Liver (tissue), 9 donors: ENCODE results near the gene CMTM6. TPM values are rescaled to one million over a fixed set of nuclear protein-coding genes. Genes with fewer than 3 reads are reported as not detected.

Source experiments
- DNase-seq: peaks from one replicate; pipeline ENCODE4 v3.0.0-alpha.2; 2017; ENCODE audit warnings: low spot score
- H3K27ac ChIP-seq, 2 donors: one replicate each; pipeline ENCODE4 v1.7.0; 2013; ENCODE audit warnings: inconsistent platforms in 2 of 2, low read length in 2 of 2, control low read depth in 1 of 2, low read depth in 1 of 2, mild to moderate bottlenecking in 1 of 2
- H3K27me3 ChIP-seq, 4 donors: one replicate each; pipeline versions ENCODE4 v1.6.1 to v1.7.0; 2013; ENCODE audit warnings: low read length in 3 of 4, inconsistent platforms in 1 of 4, mild to moderate bottlenecking in 1 of 4, moderate library complexity in 1 of 4; ENCODE audit not compliant: control insufficient read depth in 4 of 4, insufficient read depth in 4 of 4
- H3K36me3 ChIP-seq, 4 donors: one replicate each; pipeline versions ENCODE4 v1.6.1 to v1.7.0; 2013; ENCODE audit warnings: low read length in 3 of 4, mild to moderate bottlenecking in 3 of 4, low read depth in 1 of 4, moderate library complexity in 1 of 4; ENCODE audit not compliant: control insufficient read depth in 4 of 4, insufficient read depth in 3 of 4
- H3K4me1 ChIP-seq, 4 donors: one replicate each; pipeline versions ENCODE4 v1.6.1 to v1.7.0; 2013; ENCODE audit warnings: low read length in 3 of 4, mild to moderate bottlenecking in 3 of 4, moderate library complexity in 1 of 4; ENCODE audit not compliant: control insufficient read depth in 4 of 4, insufficient read depth in 4 of 4
- H3K4me3 ChIP-seq, 3 donors: one replicate each; pipeline versions ENCODE4 v1.6.1 to v1.7.0; 2013; ENCODE audit warnings: low read length in 3 of 3, control low read depth in 1 of 3, low read depth in 1 of 3, mild to moderate bottlenecking in 1 of 3
- H3K9ac ChIP-seq, 2 donors: one replicate each; pipeline ENCODE4 v1.7.0; 2013; ENCODE audit warnings: low read length in 2 of 2, mild to moderate bottlenecking in 2 of 2, moderate library complexity in 2 of 2, control low read depth in 1 of 2, low read depth in 1 of 2
- H3K9me3 ChIP-seq, 4 donors: one replicate each; pipeline versions ENCODE4 v1.6.1 to v1.7.0; 2013; ENCODE audit warnings: low read length in 3 of 4; ENCODE audit not compliant: control insufficient read depth in 4 of 4
- EGR1 ChIP-seq, 2 donors: IDR thresholded peaks; 2 replicates each; pipeline ENCODE4 v1.6.1; 2016 to 2018; ENCODE audit warnings: antibody characterized with exemption in 2 of 2, low read depth in 2 of 2
- FOXA1 ChIP-seq: IDR thresholded peaks from 2 replicates; pipeline ENCODE4 v1.6.1; 2016; ENCODE audit warnings: antibody characterized with exemption
- FOXA2 ChIP-seq: IDR thresholded peaks from 2 replicates; pipeline ENCODE4 v1.6.1; 2016; ENCODE audit warnings: antibody characterized with exemption
- GABPA ChIP-seq, 2 donors: IDR thresholded peaks in 1 of 2; conservative IDR thresholded peaks in 1 of 2; 2 replicates each; pipeline ENCODE4 v1.6.1; 2016; ENCODE audit warnings: antibody characterized with exemption in 2 of 2, mild to moderate bottlenecking in 1 of 2, moderate library complexity in 1 of 2
- HNF4A ChIP-seq, 2 donors: conservative IDR thresholded peaks; 2 replicates each; pipeline ENCODE4 v1.6.1; 2016; ENCODE audit warnings: antibody characterized with exemption in 2 of 2, mild to moderate bottlenecking in 2 of 2
- JUND ChIP-seq, 2 donors: IDR thresholded peaks; 2 replicates each; pipeline ENCODE4 v1.6.1; 2016; ENCODE audit warnings: antibody characterized with exemption in 2 of 2
- RAD21 ChIP-seq, 2 donors: IDR thresholded peaks; 2 replicates each; pipeline ENCODE4 v1.6.1; 2016; ENCODE audit warnings: antibody characterized with exemption in 2 of 2, mild to moderate bottlenecking in 2 of 2
- RXRA ChIP-seq, 2 donors: IDR thresholded peaks; 2 replicates each; pipeline ENCODE4 v1.6.1; 2017 to 2018; ENCODE audit warnings: antibody characterized with exemption in 2 of 2, mild to moderate bottlenecking in 1 of 2
- SP1 ChIP-seq: IDR thresholded peaks from 2 replicates; pipeline ENCODE4 v1.6.1; 2018; ENCODE audit warnings: antibody characterized with exemption, mild to moderate bottlenecking
- TAF1 ChIP-seq: conservative IDR thresholded peaks from 2 replicates; pipeline ENCODE4 v1.6.1; 2016; ENCODE audit warnings: antibody characterized with exemption, mild to moderate bottlenecking
- YY1 ChIP-seq: IDR thresholded peaks from 2 replicates; pipeline ENCODE4 v1.6.1; 2016; ENCODE audit warnings: antibody characterized with exemption, mild to moderate bottlenecking
- WGBS: extraction: QIAGEN DNeasy Blood & Tissue Kit; methylation state at CpG from one replicate; pipeline ENCODE4 v1.1.7; 2013; 5-methylcytosine and 5-hydroxymethylcytosine counted together
- polyA plus RNA-seq, 2 donors: library from polyadenylated mRNA; stranded (reverse) in 1 of 2; unstranded in 1 of 2; fragments of 200-250 nt in 1 of 2; fragments of >200 nt in 1 of 2; fragmentation: Nextera tagmentation in 1 of 2; extraction: Ambion mirVana in 1 of 2; gene quantifications; one replicate each; pipeline versions ENCODE4 v1.2.1 to v1.2.3, GENCODE V29; 2013 to 2015
- total RNA-seq, 2 donors: library from RNA; depleted of rRNA; stranded (reverse); fragments of >200 nt; gene quantifications; one replicate each; pipeline ENCODE4 v1.2.3, GENCODE V29; 2014
- TF ChIP-seq, protein P1 (sequence below): fragments of 150-350 bp; IDR thresholded peaks from 2 replicates; pipeline ENCODE4 v1.5.1; 2017; ENCODE audit warnings: improper control_type of control experiment, low read depth, low read length; ENCODE audit not compliant: missing input control
- TF ChIP-seq, protein P2 (sequence below): IDR thresholded peaks from 2 replicates; pipeline ENCODE4 v1.6.1; 2016; ENCODE audit warnings: antibody characterized with exemption
- TF ChIP-seq, protein P3 (sequence below): IDR thresholded peaks from 2 replicates; pipeline ENCODE4 v1.6.1; 2016; ENCODE audit warnings: antibody characterized with exemption
- TF ChIP-seq, protein P4 (sequence below): IDR thresholded peaks from 2 replicates; pipeline ENCODE4 v1.6.1; 2016; ENCODE audit warnings: antibody characterized with exemption
- donor health status: healthy.
- donor health status: healthy.
- donor health status: healthy.
- donor health status: healthy.
- donor health status: healthy.

CMTM6 gene
- total and polyA plus RNA-seq, 4 donors: 45.7 to 77.9 (median 51.8) TPM

DNA sequence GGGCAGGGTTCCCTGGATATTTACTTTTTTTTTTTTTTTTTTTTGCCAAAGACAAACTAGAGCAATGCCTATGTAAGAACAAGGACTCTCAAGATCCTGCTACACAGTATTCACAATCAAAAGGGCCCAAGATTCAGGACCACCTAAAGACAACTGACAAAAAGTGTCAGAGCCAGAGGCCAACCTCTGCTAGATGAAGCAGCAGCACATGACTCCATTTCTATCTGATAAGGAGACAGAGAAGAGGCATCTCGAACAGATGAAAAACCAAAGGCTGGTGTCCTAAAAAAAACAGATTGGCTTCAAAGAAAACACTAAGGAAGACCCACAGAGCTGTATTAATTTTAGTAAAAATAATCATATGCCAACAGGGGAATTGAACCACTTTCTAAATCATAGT is 20.0 kb downstream of the CMTM6 start:
- H3K4me1 ChIP-seq: no peaks in the 10 kb centered on the region

DNA sequence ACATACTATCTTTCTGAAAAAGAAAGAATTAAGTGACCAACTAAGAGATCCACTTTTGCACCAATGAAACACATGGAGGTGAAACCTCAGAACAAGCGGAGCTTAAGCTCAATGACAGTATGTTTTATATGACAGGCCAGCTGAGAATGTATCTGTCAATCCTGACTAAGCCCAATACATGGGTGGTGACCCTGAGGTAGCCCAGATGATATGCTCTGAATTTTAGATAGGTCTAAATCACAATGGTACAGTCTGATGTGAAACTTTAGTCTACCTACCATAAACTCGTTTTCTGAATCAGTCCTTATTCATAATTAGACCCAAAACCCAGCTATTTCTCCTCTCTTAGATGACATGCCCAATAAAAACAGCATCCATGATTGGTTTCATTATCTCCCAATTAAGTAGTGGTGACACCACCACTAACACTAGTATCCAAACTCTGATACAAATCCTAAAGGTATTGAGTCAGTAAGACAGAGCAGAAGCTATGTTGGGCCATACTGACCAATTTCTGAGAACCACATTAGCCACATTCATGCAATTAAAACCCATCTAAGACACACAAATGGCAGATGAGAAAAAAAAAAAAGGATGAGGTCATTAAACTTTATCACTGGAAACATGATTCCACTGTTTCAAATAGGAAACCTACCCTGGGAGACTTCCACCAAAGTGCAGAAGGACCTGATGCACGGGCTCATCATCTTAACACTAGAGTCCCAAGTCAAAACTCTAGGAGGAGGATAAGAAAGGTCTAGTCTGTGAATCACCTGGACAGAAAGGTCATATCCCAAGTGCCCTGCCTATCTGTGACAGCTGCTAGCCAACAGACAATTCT is 20.6 kb downstream of the CMTM6 start:
- H3K4me1 ChIP-seq: no peaks in the 10 kb centered on the region
- H3K4me3 ChIP-seq: no peak overlapping the region
- H3K9me3 ChIP-seq: no peaks in the 10 kb centered on the region
- no peak for DNase-seq
- no peak overlapping the region for H3K9ac ChIP-seq
- H3K36me3 ChIP-seq: peaks cover 10 to 27% (median 20%) of the 10 kb centered on the region in 4 donors
- H3K27me3 ChIP-seq: no peaks in the 10 kb centered on the region
- TF ChIP-seq EGR1 (IDR thresholded peaks at IDR 0.05; ENCODE audit: low read depth in 2 of 2) (no peak), FOXA2 (no peak), FOXA1 (no peak)
- whole genome bisulfite sequencing: 97% methylated on average over 3 of the region's 3 CpGs
- H3K27ac ChIP-seq: no peak overlapping the region

More for the DNA sequence above, 20.0 kb downstream of the CMTM6 start:
- no peak overlapping the region for H3K9ac ChIP-seq
- no peak overlapping the region for H3K27ac ChIP-seq
- H3K27me3 ChIP-seq: no peaks in the 10 kb centered on the region
- no peaks in the 10 kb centered on the region for H3K9me3 ChIP-seq
- 96% methylated on average over 1 of the region's 1 CpG for WGBS
- DNase-seq: no peak
- H3K36me3 ChIP-seq: peaks cover 10 to 33% (median 23%) of the 10 kb centered on the region in 4 donors
- H3K4me3 ChIP-seq: no peak overlapping the region
- no peak for TF ChIP-seq GABPA (IDR thresholded peaks at IDR 0.05 in 1 of 2, conservative IDR thresholded peaks at IDR 0.05 in 1 of 2)
- TF ChIP-seq, protein P1, sequence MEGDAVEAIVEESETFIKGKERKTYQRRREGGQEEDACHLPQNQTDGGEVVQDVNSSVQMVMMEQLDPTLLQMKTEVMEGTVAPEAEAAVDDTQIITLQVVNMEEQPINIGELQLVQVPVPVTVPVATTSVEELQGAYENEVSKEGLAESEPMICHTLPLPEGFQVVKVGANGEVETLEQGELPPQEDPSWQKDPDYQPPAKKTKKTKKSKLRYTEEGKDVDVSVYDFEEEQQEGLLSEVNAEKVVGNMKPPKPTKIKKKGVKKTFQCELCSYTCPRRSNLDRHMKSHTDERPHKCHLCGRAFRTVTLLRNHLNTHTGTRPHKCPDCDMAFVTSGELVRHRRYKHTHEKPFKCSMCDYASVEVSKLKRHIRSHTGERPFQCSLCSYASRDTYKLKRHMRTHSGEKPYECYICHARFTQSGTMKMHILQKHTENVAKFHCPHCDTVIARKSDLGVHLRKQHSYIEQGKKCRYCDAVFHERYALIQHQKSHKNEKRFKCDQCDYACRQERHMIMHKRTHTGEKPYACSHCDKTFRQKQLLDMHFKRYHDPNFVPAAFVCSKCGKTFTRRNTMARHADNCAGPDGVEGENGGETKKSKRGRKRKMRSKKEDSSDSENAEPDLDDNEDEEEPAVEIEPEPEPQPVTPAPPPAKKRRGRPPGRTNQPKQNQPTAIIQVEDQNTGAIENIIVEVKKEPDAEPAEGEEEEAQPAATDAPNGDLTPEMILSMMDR: no peak
- TF ChIP-seq, protein P2, sequence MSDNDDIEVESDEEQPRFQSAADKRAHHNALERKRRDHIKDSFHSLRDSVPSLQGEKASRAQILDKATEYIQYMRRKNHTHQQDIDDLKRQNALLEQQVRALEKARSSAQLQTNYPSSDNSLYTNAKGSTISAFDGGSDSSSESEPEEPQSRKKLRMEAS: no peak
- no peak for TF ChIP-seq SP1
- TF ChIP-seq RXRA (IDR thresholded peaks at IDR 0.05): no peak
- no peak for TF ChIP-seq EGR1 (IDR thresholded peaks at IDR 0.05; ENCODE audit: low read depth in 2 of 2)
- TF ChIP-seq FOXA1: no peak
- TF ChIP-seq YY1: no peak
- no peak for TF ChIP-seq FOXA2
- TF ChIP-seq RAD21 (IDR thresholded peaks at IDR 0.05): no peak
- no peak for TF ChIP-seq HNF4A (conservative IDR thresholded peaks at IDR 0.05)
- TF ChIP-seq JUND (IDR thresholded peaks at IDR 0.05): no peak

DNA sequence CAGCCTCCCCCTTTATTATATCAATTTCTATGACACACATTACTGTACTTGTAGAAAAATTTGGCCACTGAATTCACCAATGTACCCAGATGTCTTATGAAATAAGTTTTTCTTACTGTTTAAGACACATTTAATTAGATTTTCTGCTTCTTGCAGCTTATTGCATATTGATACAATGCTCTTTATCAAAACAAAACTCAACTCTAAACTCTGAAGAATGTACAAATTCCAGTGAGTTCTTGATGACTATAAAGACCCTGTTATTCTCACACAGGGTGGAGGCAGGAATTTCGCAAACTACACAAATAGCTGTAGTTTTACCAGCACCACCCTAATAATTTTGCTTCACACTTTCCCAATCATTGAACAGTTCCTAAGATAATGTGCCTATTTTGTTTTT is 22.0 kb downstream of the CMTM6 start:
- 93% methylated on average over 1 of the region's 1 CpG for WGBS
- Histone ChIP-seq H3K4me1 (no peaks in the 10 kb centered on the region), H3K4me3 (no peak overlapping the region), H3K9ac (no peak overlapping the region), H3K36me3 (peaks cover 5 to 20% (median 16%) of the 10 kb centered on the region in 4 donors), H3K27me3 (no peaks in the 10 kb centered on the region), H3K9me3 (no peaks in the 10 kb centered on the region), H3K27ac (no peak overlapping the region)
- no peak for DNase-seq
- TF ChIP-seq, protein P1: no peak
- TF ChIP-seq GABPA (IDR thresholded peaks at IDR 0.05 in 1 of 2, conservative IDR thresholded peaks at IDR 0.05 in 1 of 2): no peak
- no peak for TF ChIP-seq YY1
- TF ChIP-seq, protein P2: no peak
- TF ChIP-seq, protein P3, sequence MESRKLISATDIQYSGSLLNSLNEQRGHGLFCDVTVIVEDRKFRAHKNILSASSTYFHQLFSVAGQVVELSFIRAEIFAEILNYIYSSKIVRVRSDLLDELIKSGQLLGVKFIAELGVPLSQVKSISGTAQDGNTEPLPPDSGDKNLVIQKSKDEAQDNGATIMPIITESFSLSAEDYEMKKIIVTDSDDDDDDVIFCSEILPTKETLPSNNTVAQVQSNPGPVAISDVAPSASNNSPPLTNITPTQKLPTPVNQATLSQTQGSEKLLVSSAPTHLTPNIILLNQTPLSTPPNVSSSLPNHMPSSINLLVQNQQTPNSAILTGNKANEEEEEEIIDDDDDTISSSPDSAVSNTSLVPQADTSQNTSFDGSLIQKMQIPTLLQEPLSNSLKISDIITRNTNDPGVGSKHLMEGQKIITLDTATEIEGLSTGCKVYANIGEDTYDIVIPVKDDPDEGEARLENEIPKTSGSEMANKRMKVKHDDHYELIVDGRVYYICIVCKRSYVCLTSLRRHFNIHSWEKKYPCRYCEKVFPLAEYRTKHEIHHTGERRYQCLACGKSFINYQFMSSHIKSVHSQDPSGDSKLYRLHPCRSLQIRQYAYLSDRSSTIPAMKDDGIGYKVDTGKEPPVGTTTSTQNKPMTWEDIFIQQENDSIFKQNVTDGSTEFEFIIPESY: no peak
- no peak for TF ChIP-seq RAD21 (IDR thresholded peaks at IDR 0.05)
- no peak for TF ChIP-seq JUND (IDR thresholded peaks at IDR 0.05)
- no peak for TF ChIP-seq RXRA (IDR thresholded peaks at IDR 0.05)
- no peak for TF ChIP-seq EGR1 (IDR thresholded peaks at IDR 0.05; ENCODE audit: low read depth in 2 of 2)
- TF ChIP-seq, protein P4, sequence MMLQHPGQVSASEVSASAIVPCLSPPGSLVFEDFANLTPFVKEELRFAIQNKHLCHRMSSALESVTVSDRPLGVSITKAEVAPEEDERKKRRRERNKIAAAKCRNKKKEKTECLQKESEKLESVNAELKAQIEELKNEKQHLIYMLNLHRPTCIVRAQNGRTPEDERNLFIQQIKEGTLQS: no peak
- TF ChIP-seq TAF1: no peak
- no peak for TF ChIP-seq FOXA2
- TF ChIP-seq HNF4A (conservative IDR thresholded peaks at IDR 0.05): no peak
